ENCODE data around the gene SLC38A10.
A peak's percentile ranks its signal among the peaks of the same experiment; 100 is the strongest.

The SLC38A10 gene

GRCh38 chr17:81273698-81274470 lies 21.2 kb downstream of the SLC38A10 start:
- DNase-seq = no peak

GRCh38 chr17:81272616-81273015 lies 22.5 kb downstream of the SLC38A10 start:
- no peak for DNase-seq

- no peak for DNase-seq
Measured at GRCh38 chr17:81271226-81271625, 23.9 kb downstream of the SLC38A10 start.

- DNase-seq = no peak
Measured at GRCh38 chr17:81270279-81270678, 24.8 kb downstream of the SLC38A10 start.

GRCh38 chr17:81267390-81268067 lies 27.6 kb downstream of the SLC38A10 start:
- no peak for DNase-seq

GRCh38 chr17:81265576-81265975 lies 29.5 kb downstream of the SLC38A10 start:
- DNase-seq = no peak

- no peak for DNase-seq
Measured at GRCh38 chr17:81264640-81265039, 30.5 kb downstream of the SLC38A10 start.

- DNase-seq = no peak
Measured at GRCh38 chr17:81263371-81264181, 31.5 kb downstream of the SLC38A10 start.

- DNase-seq = no peak
Measured at GRCh38 chr17:81261582-81262336, 33.3 kb downstream of the SLC38A10 start.

GRCh38 chr17:81261096-81261495 lies 34.0 kb downstream of the SLC38A10 start:
- no peak for DNase-seq

GRCh38 chr17:81260641-81261040 lies 34.5 kb downstream of the SLC38A10 start:
- no peak for DNase-seq

GRCh38 chr17:81260171-81260570 lies 34.9 kb downstream of the SLC38A10 start:
- no peak for DNase-seq

- no peak for DNase-seq
Measured at GRCh38 chr17:81259058-81259605, 36.0 kb downstream of the SLC38A10 start.

- no peak for DNase-seq
Measured at GRCh38 chr17:81258292-81258691, 36.8 kb downstream of the SLC38A10 start.

GRCh38 chr17:81257533-81257932 lies 37.6 kb downstream of the SLC38A10 start:
- no peak for DNase-seq

- peak; percentile 83 for DNase-seq
Measured at GRCh38 chr17:81256616-81257015, 38.5 kb downstream of the SLC38A10 start.

GRCh38 chr17:81254955-81255717 lies 40.0 kb downstream of the SLC38A10 start:
- peak; percentile 86 for DNase-seq

- peak; percentile 55 for DNase-seq
Measured at GRCh38 chr17:81253358-81254131, 41.6 kb downstream of the SLC38A10 start.

GRCh38 chr17:81252987-81253329 lies 42.1 kb downstream of the SLC38A10 start:
- no peak for DNase-seq

GRCh38 chr17:81252326-81252986 lies 42.7 kb downstream of the SLC38A10 start:
- DNase-seq = no peak

All from suppressor macrophage treated with lipopolysaccharide for 4 hours (primary cell).